HepG2 (cell line): ENCODE measurements around the gene NCOA5. TPM values are rescaled to one million over a fixed set of nuclear protein-coding genes. Genes with fewer than 3 reads are reported as not detected.

Experiments
- HOXA5 ChIP-seq: sonication (generic); formaldehyde crosslinking; IDR thresholded peaks from 2 replicates; pipeline ENCODE4 v1.4.0; 2020; ENCODE audit warnings: missing genetic modification reagents
- MXI1 ChIP-seq: IDR thresholded peaks from 3 replicates; pipeline ENCODE4 v1.6.1; 2012; ENCODE audit warnings: low read depth, low read length, inconsistent platforms, borderline replicate concordance
- RBAK ChIP-seq: sonication (generic); formaldehyde crosslinking; IDR thresholded peaks from 2 replicates; pipeline ENCODE4 v1.5.1; 2020; ENCODE audit warnings: mild to moderate bottlenecking, missing genetic modification reagents
- SSRP1 ChIP-seq: IDR thresholded peaks from 2 replicates; pipeline ENCODE4 v1.6.1; 2016; ENCODE audit warnings: control low read depth
- ZNF333 ChIP-seq: sonication (generic); formaldehyde crosslinking; IDR thresholded peaks from 2 replicates; pipeline ENCODE4 v1.4.0; 2020; ENCODE audit warnings: mild to moderate bottlenecking, missing genetic modification reagents, borderline replicate concordance
- ZNF644 ChIP-seq: IDR thresholded peaks from 2 replicates; pipeline ENCODE4 v1.6.1; 2016; ENCODE audit warnings: low read depth
- ZNF777 ChIP-seq: sonication (generic); formaldehyde crosslinking; IDR thresholded peaks from 2 replicates; pipeline ENCODE4 v1.4.0; 2020; ENCODE audit warnings: missing genetic modification reagents
- ZNF839 ChIP-seq: sonication (generic); formaldehyde crosslinking; IDR thresholded peaks from 2 replicates; pipeline ENCODE4 v1.4.0; 2020; ENCODE audit warnings: missing genetic modification reagents, mild to moderate bottlenecking, borderline replicate concordance
- polyA plus RNA-seq, 8 experiments: library from polyadenylated mRNA; depleted of rRNA in 3 of 8; stranded (reverse) in 7 of 8; unstranded in 1 of 8; fragments of >200 nt; fragmentation: Illumina TruSeq in 4 of 8; extraction: Trizol in 4 of 8; gene quantifications; 2 replicates each; pipeline versions ENCODE4 v1.2.1 to v1.2.3, GENCODE V29; 2011 to 2016; ENCODE audit warnings: low read depth in 4 of 8, missing spikeins in 1 of 8, mixed read lengths in 1 of 8; ENCODE audit not compliant: insufficient read depth in 1 of 8
- total RNA-seq, 5 experiments: library from RNA; depleted of rRNA; stranded (reverse); fragments of >200 nt; fragmentation: Illumina TruSeq; extraction: Trizol; gene quantifications; 2 replicates each; pipeline ENCODE4 v1.2.3, GENCODE V29; 2016; ENCODE audit warnings: low read depth in 1 of 5
- TF ChIP-seq, protein P1 (sequence below): sonication (generic); formaldehyde crosslinking; IDR thresholded peaks from 2 replicates; pipeline ENCODE4 v1.4.0; 2020; ENCODE audit warnings: missing genetic modification reagents
- TF ChIP-seq, protein P2 (sequence below): sonication (generic); formaldehyde crosslinking; IDR thresholded peaks from 2 replicates; pipeline ENCODE4 v1.5.0; 2020; ENCODE audit warnings: mild to moderate bottlenecking, missing genetic modification reagents, borderline replicate concordance
- TF ChIP-seq, protein P3 (sequence below): sonication (generic); formaldehyde crosslinking; IDR thresholded peaks from 2 replicates; pipeline ENCODE4 v1.5.1; 2020; ENCODE audit warnings: mild to moderate bottlenecking, missing genetic modification reagents, moderate library complexity

NCOA5 gene
- total and polyA plus RNA-seq, 2 of the 13 experiments (the other 11 are each of a cell fraction or from before 2014, with no cell fraction given): 16.5 to 28.4 TPM

DNA sequence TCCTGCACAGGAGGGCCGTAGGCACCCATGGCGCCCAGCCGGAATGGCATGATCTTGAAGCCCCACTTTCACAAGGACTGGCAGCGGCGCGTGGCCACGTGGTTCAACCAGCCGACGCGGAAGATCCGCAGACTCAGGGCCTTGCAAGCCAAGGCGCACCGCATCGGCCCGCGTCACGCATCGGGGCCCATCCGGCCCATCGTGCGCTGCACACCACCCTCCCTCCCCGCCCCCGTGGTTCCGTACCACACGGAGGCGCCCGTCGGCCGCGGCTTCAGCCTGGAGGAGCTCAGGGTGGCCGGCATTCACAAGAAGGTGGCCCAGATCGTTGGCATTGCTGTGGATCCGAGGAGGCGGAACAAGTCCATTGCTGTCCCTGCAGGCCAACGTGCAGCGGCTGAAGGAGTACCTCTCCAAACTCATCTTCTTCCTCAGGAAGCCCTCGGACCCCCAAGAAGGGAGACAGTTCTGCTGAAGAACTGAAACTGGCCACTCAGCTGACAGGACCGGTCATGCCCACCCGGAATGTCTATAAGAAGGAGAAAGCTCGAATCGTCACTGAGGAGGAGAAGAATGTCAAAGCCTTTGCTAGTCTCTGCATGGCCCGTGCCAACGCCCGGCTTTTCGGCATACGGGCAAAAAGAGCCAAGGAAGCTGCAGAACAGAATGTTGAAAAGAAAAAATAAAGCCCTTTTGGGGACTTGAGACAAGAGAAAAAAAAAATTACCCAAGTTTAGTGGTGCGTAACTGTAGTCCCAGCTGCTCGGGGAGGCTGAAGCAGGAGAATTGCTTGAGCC lies 9.9 kb upstream of the NCOA5 start (continued):
- TF ChIP-seq, protein P1, sequence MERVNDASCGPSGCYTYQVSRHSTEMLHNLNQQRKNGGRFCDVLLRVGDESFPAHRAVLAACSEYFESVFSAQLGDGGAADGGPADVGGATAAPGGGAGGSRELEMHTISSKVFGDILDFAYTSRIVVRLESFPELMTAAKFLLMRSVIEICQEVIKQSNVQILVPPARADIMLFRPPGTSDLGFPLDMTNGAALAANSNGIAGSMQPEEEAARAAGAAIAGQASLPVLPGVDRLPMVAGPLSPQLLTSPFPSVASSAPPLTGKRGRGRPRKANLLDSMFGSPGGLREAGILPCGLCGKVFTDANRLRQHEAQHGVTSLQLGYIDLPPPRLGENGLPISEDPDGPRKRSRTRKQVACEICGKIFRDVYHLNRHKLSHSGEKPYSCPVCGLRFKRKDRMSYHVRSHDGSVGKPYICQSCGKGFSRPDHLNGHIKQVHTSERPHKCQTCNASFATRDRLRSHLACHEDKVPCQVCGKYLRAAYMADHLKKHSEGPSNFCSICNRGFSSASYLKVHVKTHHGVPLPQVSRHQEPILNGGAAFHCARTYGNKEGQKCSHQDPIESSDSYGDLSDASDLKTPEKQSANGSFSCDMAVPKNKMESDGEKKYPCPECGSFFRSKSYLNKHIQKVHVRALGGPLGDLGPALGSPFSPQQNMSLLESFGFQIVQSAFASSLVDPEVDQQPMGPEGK: peak; percentile 49; the same call in 1 of the 2 replicates
- TF ChIP-seq ZNF644 (no peak), MXI1 (no peak), ZNF839 (CRISPR knock-in tag) (no peak), ZNF333 (CRISPR knock-in tag) (no peak), ZNF777 (0 out of 2 replicates have a peak, but pooled peaks have one; percentile 32), SSRP1 (no peak), HOXA5 (no peak), RBAK (CRISPR knock-in tag) (no peak)
- TF ChIP-seq, protein P2, sequence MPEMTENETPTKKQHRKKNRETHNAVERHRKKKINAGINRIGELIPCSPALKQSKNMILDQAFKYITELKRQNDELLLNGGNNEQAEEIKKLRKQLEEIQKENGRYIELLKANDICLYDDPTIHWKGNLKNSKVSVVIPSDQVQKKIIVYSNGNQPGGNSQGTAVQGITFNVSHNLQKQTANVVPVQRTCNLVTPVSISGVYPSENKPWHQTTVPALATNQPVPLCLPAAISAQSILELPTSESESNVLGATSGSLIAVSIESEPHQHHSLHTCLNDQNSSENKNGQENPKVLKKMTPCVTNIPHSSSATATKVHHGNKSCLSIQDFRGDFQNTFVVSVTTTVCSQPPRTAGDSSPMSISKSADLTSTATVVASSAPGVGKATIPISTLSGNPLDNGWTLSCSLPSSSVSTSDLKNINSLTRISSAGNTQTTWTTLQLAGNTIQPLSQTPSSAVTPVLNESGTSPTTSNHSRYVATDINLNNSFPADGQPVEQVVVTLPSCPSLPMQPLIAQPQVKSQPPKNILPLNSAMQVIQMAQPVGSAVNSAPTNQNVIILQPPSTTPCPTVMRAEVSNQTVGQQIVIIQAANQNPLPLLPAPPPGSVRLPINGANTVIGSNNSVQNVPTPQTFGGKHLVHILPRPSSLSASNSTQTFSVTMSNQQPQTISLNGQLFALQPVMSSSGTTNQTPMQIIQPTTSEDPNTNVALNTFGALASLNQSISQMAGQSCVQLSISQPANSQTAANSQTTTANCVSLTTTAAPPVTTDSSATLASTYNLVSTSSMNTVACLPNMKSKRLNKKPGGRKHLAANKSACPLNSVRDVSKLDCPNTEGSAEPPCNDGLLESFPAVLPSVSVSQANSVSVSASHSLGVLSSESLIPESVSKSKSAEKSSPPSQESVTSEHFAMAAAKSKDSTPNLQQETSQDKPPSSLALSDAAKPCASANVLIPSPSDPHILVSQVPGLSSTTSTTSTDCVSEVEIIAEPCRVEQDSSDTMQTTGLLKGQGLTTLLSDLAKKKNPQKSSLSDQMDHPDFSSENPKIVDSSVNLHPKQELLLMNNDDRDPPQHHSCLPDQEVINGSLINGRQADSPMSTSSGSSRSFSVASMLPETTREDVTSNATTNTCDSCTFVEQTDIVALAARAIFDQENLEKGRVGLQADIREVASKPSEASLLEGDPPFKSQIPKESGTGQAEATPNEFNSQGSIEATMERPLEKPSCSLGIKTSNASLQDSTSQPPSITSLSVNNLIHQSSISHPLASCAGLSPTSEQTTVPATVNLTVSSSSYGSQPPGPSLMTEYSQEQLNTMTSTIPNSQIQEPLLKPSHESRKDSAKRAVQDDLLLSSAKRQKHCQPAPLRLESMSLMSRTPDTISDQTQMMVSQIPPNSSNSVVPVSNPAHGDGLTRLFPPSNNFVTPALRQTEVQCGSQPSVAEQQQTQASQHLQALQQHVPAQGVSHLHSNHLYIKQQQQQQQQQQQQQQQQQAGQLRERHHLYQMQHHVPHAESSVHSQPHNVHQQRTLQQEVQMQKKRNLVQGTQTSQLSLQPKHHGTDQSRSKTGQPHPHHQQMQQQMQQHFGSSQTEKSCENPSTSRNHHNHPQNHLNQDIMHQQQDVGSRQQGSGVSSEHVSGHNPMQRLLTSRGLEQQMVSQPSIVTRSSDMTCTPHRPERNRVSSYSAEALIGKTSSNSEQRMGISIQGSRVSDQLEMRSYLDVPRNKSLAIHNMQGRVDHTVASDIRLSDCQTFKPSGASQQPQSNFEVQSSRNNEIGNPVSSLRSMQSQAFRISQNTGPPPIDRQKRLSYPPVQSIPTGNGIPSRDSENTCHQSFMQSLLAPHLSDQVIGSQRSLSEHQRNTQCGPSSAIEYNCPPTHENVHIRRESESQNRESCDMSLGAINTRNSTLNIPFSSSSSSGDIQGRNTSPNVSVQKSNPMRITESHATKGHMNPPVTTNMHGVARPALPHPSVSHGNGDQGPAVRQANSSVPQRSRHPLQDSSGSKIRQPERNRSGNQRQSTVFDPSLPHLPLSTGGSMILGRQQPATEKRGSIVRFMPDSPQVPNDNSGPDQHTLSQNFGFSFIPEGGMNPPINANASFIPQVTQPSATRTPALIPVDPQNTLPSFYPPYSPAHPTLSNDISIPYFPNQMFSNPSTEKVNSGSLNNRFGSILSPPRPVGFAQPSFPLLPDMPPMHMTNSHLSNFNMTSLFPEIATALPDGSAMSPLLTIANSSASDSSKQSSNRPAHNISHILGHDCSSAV (CRISPR knock-in tag): no peak
- TF ChIP-seq, protein P3, sequence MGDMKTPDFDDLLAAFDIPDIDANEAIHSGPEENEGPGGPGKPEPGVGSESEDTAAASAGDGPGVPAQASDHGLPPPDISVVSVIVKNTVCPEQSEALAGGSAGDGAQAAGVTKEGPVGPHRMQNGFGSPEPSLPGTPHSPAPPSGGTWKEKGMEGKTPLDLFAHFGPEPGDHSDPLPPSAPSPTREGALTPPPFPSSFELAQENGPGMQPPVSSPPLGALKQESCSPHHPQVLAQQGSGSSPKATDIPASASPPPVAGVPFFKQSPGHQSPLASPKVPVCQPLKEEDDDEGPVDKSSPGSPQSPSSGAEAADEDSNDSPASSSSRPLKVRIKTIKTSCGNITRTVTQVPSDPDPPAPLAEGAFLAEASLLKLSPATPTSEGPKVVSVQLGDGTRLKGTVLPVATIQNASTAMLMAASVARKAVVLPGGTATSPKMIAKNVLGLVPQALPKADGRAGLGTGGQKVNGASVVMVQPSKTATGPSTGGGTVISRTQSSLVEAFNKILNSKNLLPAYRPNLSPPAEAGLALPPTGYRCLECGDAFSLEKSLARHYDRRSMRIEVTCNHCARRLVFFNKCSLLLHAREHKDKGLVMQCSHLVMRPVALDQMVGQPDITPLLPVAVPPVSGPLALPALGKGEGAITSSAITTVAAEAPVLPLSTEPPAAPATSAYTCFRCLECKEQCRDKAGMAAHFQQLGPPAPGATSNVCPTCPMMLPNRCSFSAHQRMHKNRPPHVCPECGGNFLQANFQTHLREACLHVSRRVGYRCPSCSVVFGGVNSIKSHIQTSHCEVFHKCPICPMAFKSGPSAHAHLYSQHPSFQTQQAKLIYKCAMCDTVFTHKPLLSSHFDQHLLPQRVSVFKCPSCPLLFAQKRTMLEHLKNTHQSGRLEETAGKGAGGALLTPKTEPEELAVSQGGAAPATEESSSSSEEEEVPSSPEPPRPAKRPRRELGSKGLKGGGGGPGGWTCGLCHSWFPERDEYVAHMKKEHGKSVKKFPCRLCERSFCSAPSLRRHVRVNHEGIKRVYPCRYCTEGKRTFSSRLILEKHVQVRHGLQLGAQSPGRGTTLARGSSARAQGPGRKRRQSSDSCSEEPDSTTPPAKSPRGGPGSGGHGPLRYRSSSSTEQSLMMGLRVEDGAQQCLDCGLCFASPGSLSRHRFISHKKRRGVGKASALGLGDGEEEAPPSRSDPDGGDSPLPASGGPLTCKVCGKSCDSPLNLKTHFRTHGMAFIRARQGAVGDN (CRISPR knock-in tag): peak; percentile 60
